Panc1 (cell line): ENCODE results near the gene RBPMS2. TPM values are rescaled to one million over a fixed set of nuclear protein-coding genes. Genes with fewer than 3 reads are reported as not detected.

Experiments
- ATAC-seq: fragments of 200-7000 bp; cut with Tn5 transposase; 2 replicates; pipeline ENCODE4 v1.9.1; 2020; ENCODE audit warnings: mild to moderate bottlenecking, moderate library complexity
- BruUV-seq: library from RNA; stranded (reverse); fragments of 400-500 nt; replicated peaks from 2 replicates; lab custom pipeline; 2021; lab: Mats Ljungman, UMichigan
- CTCF ChIA-PET: fragments of 300-600 bp; sonication (Branson Sonifier 250); formaldehyde crosslinking; loops from one replicate; lab custom pipeline; 2022; ENCODE audit warnings: antibody characterized with exemption; lab: Charles Lee
- POLR2A ChIA-PET: fragments of 300-600 bp; sonication (Branson Sonifier 250); formaldehyde crosslinking; loops from one replicate; lab custom pipeline; 2022; ENCODE audit warnings: antibody characterized with exemption; lab: Charles Lee
- DNase-seq: peaks from one replicate; pipeline ENCODE4 v3.0.0-alpha.2; 2010; ENCODE audit warnings: low read depth, low spot score
- H3K27ac ChIP-seq: 2 replicates; pipeline ENCODE4 v1.5.1; 2011; ENCODE audit warnings: mild to moderate bottlenecking, low read length, inconsistent platforms
- H3K27me3 ChIP-seq: fragments of 200-500 bp; sonication (Bioruptor generic); 2 replicates; pipeline ENCODE4 v1.6.0; 2014; ENCODE audit warnings: low read length, inconsistent platforms; ENCODE audit not compliant: control insufficient read depth, insufficient read depth
- H3K36me3 ChIP-seq: fragments of 200-500 bp; sonication (Bioruptor generic); 2 replicates; pipeline ENCODE4 v1.5.1; 2014; ENCODE audit warnings: inconsistent platforms, mild to moderate bottlenecking, low read length, moderate library complexity; ENCODE audit not compliant: control insufficient read depth, insufficient read depth
- H3K4me1 ChIP-seq: 2 replicates; pipeline ENCODE4 v1.5.1; 2011; ENCODE audit warnings: inconsistent platforms, mild to moderate bottlenecking, low read length, moderate library complexity; ENCODE audit not compliant: control insufficient read depth, insufficient read depth
- H3K4me3 ChIP-seq, 2 experiments: 2 replicates each; pipeline ENCODE4 v1.5.1; 2011 to 2012; ENCODE audit warnings: low read depth in 2 of 2, low read length in 2 of 2, mild to moderate bottlenecking in 2 of 2, inconsistent platforms in 1 of 2, moderate library complexity in 1 of 2
- H3K9me3 ChIP-seq: fragments of 200-500 bp; sonication (Bioruptor generic); 2 replicates; pipeline ENCODE4 v1.5.1; 2014; ENCODE audit warnings: low read depth, mild to moderate bottlenecking, inconsistent platforms, low read length, moderate library complexity; ENCODE audit not compliant: control insufficient read depth, insufficient read depth
- POLR2AphosphoS5 ChIP-seq: IDR thresholded peaks from 2 replicates; pipeline ENCODE4 v1.6.1; 2012; ENCODE audit warnings: mild to moderate bottlenecking, low read depth, low read length, moderate library complexity
- SIN3A ChIP-seq: IDR thresholded peaks from 2 replicates; pipeline ENCODE4 v1.6.1; 2012; ENCODE audit warnings: low read depth, mild to moderate bottlenecking, low read length, moderate library complexity, borderline replicate concordance; ENCODE audit not compliant: insufficient read depth
- TCF7L2 ChIP-seq: IDR thresholded peaks from 2 replicates; pipeline ENCODE4 v1.6.1; 2011; ENCODE audit warnings: mild to moderate bottlenecking, low read depth, low read length, inconsistent platforms
- in situ Hi-C: cut with HindIII; loops from 2 replicates; pipeline ENCODE4 v1.10.0; 2016; ENCODE audit warnings: low sequenced_read_pairs, low pct_unique_long_range_greater_than_20kb
- intact Hi-C: fragments of 100-400 bp; cut with micrococcal nuclease; formaldehyde crosslinking; loops from one replicate; pipeline ENCODE4 v1.10.0; 2022; ENCODE audit not compliant: unreplicated experiment
- total RNA-seq: library from RNA; stranded (reverse); gene quantifications from one replicate; pipeline ENCODE4 v1.2.1, GENCODE V29; 2021; ENCODE audit not compliant: unreplicated experiment
- TF ChIP-seq, protein P1 (sequence below), 2 experiments: IDR thresholded peaks; 2 replicates each; pipeline ENCODE4 v1.6.1; 2011 to 2012; ENCODE audit warnings: low read depth in 2 of 2, control low read depth in 1 of 2, low read length in 1 of 2, mild to moderate bottlenecking in 1 of 2, moderate library complexity in 1 of 2; ENCODE audit not compliant: insufficient read depth in 1 of 2
- TF ChIP-seq, protein P2 (sequence below): fragments of 450-650 bp; IDR thresholded peaks from 2 replicates; pipeline ENCODE4 v1.5.1; 2017; ENCODE audit warnings: mild to moderate bottlenecking

The RBPMS2 gene
- total RNA-seq, 1 experiment from 2014 or later: 33.7 TPM

DNA sequence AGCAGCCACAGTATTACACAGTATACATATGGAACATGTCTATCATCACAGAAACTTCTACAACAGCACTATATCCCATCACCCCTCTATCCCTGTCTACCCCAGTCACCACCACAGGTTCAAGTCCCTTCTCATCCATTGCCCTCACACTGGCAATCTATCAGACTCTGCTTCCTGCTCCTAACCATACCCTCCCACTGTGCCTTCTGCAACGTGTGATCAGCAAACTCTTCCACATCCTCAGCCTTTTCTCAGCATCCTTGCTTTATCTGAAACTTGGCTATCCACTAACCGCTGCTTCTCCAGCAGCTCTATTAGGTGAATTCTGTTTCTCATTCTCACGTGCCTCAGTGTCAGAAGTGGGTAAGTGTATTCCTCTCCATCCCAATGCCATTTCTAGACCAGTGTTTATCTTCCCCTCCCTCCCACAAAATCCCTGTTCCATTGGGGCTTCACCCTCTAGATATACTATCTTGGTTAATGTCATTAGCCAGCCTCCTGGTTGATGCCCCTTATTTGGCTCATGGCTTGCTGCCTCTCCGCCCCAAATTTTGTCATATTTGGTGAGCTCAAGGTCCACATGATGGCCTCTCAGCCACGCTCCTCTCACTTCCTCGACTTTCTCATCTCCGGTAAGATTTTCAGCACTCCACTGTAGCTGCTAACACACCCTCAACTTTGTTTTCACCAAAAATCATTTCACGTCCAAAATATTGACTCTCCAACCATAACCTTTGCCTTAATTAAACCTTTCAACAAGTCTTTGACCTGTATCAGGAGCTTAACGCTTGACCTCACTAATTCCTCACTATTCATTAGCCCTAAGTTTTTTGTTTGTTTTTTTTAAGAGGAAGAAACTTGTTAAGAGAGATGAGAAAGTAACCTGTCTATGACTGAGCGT, 69.1 kb downstream of the RBPMS2 start:
- POLR2A ChIA-PET: no interaction called here
- H3K4me3 ChIP-seq: no peak overlapping the region
- ATAC-seq (no peak), DNase-seq (no peak)
- H3K27ac ChIP-seq: no peak overlapping the region
- TF ChIP-seq SIN3A (no peak), POLR2AphosphoS5 (no peak), TCF7L2 (no peak)
- TF ChIP-seq, protein P1, sequence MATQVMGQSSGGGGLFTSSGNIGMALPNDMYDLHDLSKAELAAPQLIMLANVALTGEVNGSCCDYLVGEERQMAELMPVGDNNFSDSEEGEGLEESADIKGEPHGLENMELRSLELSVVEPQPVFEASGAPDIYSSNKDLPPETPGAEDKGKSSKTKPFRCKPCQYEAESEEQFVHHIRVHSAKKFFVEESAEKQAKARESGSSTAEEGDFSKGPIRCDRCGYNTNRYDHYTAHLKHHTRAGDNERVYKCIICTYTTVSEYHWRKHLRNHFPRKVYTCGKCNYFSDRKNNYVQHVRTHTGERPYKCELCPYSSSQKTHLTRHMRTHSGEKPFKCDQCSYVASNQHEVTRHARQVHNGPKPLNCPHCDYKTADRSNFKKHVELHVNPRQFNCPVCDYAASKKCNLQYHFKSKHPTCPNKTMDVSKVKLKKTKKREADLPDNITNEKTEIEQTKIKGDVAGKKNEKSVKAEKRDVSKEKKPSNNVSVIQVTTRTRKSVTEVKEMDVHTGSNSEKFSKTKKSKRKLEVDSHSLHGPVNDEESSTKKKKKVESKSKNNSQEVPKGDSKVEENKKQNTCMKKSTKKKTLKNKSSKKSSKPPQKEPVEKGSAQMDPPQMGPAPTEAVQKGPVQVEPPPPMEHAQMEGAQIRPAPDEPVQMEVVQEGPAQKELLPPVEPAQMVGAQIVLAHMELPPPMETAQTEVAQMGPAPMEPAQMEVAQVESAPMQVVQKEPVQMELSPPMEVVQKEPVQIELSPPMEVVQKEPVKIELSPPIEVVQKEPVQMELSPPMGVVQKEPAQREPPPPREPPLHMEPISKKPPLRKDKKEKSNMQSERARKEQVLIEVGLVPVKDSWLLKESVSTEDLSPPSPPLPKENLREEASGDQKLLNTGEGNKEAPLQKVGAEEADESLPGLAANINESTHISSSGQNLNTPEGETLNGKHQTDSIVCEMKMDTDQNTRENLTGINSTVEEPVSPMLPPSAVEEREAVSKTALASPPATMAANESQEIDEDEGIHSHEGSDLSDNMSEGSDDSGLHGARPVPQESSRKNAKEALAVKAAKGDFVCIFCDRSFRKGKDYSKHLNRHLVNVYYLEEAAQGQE (IDR thresholded peaks at IDR 0.05; ENCODE audit: insufficient read depth in 1 of 2, low read depth in 2 of 2, low read length in 1 of 2): no peak
- TF ChIP-seq, protein P2, sequence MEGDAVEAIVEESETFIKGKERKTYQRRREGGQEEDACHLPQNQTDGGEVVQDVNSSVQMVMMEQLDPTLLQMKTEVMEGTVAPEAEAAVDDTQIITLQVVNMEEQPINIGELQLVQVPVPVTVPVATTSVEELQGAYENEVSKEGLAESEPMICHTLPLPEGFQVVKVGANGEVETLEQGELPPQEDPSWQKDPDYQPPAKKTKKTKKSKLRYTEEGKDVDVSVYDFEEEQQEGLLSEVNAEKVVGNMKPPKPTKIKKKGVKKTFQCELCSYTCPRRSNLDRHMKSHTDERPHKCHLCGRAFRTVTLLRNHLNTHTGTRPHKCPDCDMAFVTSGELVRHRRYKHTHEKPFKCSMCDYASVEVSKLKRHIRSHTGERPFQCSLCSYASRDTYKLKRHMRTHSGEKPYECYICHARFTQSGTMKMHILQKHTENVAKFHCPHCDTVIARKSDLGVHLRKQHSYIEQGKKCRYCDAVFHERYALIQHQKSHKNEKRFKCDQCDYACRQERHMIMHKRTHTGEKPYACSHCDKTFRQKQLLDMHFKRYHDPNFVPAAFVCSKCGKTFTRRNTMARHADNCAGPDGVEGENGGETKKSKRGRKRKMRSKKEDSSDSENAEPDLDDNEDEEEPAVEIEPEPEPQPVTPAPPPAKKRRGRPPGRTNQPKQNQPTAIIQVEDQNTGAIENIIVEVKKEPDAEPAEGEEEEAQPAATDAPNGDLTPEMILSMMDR: no peak
- in situ Hi-C loops: no loop called here
- H3K4me1 ChIP-seq: peaks cover 13% of the 10 kb centered on the region
- no peaks in the 10 kb centered on the region; the same call in 1 of the 2 replicates for H3K36me3 ChIP-seq
- CTCF ChIA-PET: no interaction called here
- no peaks in the 10 kb centered on the region for H3K9me3 ChIP-seq
- intact Hi-C loops: no loop called here
- no TSS peak for BruUV-seq
- H3K27me3 ChIP-seq: no peaks in the 10 kb centered on the region

DNA sequence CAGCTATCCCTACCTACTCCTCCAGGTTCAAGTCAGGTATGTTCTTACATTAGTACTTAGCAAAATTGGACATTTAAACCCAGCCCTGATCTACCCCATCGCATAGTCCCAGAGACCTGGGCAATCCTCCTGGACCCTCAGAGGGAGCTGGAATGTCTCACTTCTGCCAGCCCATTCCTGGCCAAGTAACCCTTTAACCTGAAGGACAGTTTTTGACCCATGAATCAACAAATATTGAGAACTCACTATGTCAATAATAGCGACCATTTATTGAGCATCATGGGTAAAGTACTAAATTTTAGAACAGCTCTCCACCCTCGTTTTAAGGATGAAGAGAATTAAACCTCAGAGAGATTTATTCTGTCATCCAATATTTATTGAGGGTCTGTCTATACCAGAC, 70.4 kb downstream of the RBPMS2 start:
- CTCF ChIA-PET: no interaction called here

More for the DNA sequence above, 70.4 kb downstream of the RBPMS2 start:
- Histone ChIP-seq H3K9me3 (no peaks in the 10 kb centered on the region), H3K27ac (no peak overlapping the region), H3K36me3 (no peaks in the 10 kb centered on the region; the same call in 1 of the 2 replicates), H3K27me3 (no peaks in the 10 kb centered on the region), H3K4me1 (peaks cover 26% of the 10 kb centered on the region), H3K4me3 (no peak overlapping the region)
- DNase-seq: no peak
- no peak for TF ChIP-seq TCF7L2
- TF ChIP-seq POLR2AphosphoS5: no peak
- TF ChIP-seq, protein P1 (IDR thresholded peaks at IDR 0.05; ENCODE audit: insufficient read depth in 1 of 2, low read depth in 2 of 2, low read length in 1 of 2): no peak
- no peak for TF ChIP-seq SIN3A
- TF ChIP-seq, protein P2: no peak
- POLR2A ChIA-PET: no interaction called here
- intact Hi-C loops: no loop called here
- ATAC-seq: no peak
- no TSS peak for BruUV-seq
- in situ Hi-C loops: no loop called here
